GM12878 (cell line): ENCODE data around the gene UFD1. TPM values are rescaled to one million over a fixed set of nuclear protein-coding genes. Genes with fewer than 3 reads are reported as not detected.

Experiments used
- ATAC-seq: fragments of 200-7000 bp; cut with Tn5 transposase; 3 replicates; pipeline ENCODE4 v1.9.1; 2020; ENCODE audit warnings: mild to moderate bottlenecking, moderate library complexity
- BruUV-seq: library from RNA; stranded (reverse); fragments of 400-500 nt; replicated peaks from 2 replicates; lab custom pipeline; 2021; lab: Mats Ljungman, UMichigan
- CTCF ChIA-PET: fragments of 300-600 bp; sonication (Branson Sonifier 250); formaldehyde crosslinking; extraction: SDS; loops from one replicate; lab custom pipeline; 2021; ENCODE audit warnings: inconsistent platforms; lab: Yijun Ruan, JAX
- POLR2A ChIA-PET: fragments of 350-600 bp; formaldehyde crosslinking; extraction: SDS; loops from one replicate; lab custom pipeline; 2021; ENCODE audit warnings: inconsistent platforms; lab: Charles Lee
- RAD21 ChIA-PET: fragments of 300-600 bp; sonication (Branson Sonifier 250); formaldehyde crosslinking; loops from one replicate; lab custom pipeline; 2023; ENCODE audit warnings: antibody characterized with exemption; ENCODE audit not compliant: unreplicated experiment; lab: Charles Lee
- SMC1A ChIA-PET: fragments of 300-600 bp; sonication (Branson Sonifier 250); formaldehyde crosslinking; loops from one replicate; lab custom pipeline; 2023; ENCODE audit not compliant: unreplicated experiment, uncharacterized antibody; lab: Charles Lee
- DNase-seq: peaks from one replicate; pipeline ENCODE4 v3.0.0-alpha.2; 2011; ENCODE audit warnings: low read depth, low spot score
- FAIRE-seq: peaks from 3 replicates; lab custom pipeline; 2011; peaks lifted over from hg19 to GRCh38; lab: Jason Lieb, UNC
- H2AFZ ChIP-seq: 2 replicates; pipeline ENCODE4 v1.6.0; 2011; ENCODE audit warnings: low read depth, low read length, control low read depth; ENCODE audit not compliant: control insufficient read depth
- H3K27ac ChIP-seq: 2 replicates; pipeline ENCODE4 v1.5.1; 2011; ENCODE audit warnings: control low read depth; ENCODE audit not compliant: control insufficient read depth, insufficient read depth
- H3K27me3 ChIP-seq, 2 experiments: replicated peaks in 1 of 2; 2 replicates each; pipeline versions ENCODE4 v1.6.0 to v1.6.1; 2011; ENCODE audit warnings: low read length in 1 of 2; ENCODE audit not compliant: control insufficient read depth in 2 of 2, insufficient read depth in 2 of 2
- H3K36me3 ChIP-seq, 2 experiments: 2 replicates each; pipeline ENCODE4 v1.5.1; 2011; ENCODE audit warnings: low read length in 1 of 2; ENCODE audit not compliant: control insufficient read depth in 2 of 2, insufficient read depth in 2 of 2
- H3K4me1 ChIP-seq: 2 replicates; pipeline ENCODE4 v1.6.1; 2011; ENCODE audit warnings: mild to moderate bottlenecking, low read length, moderate library complexity, mixed read lengths; ENCODE audit not compliant: control insufficient read depth, insufficient read depth
- H3K4me2 ChIP-seq: 2 replicates; pipeline ENCODE4 v1.6.0; 2011; ENCODE audit warnings: control low read depth; ENCODE audit not compliant: control insufficient read depth, insufficient read depth
- H3K4me3 ChIP-seq: fragments of 200-600 bp; sonication (generic); 2 replicates; pipeline ENCODE4 v1.5.1; 2016
- H3K79me2 ChIP-seq: 2 replicates; pipeline ENCODE4 v1.6.0; 2011; ENCODE audit warnings: low read length; ENCODE audit not compliant: control insufficient read depth, insufficient read depth
- H3K9ac ChIP-seq: 2 replicates; pipeline ENCODE4 v1.8.0; 2011; ENCODE audit warnings: low read length, control low read depth, mixed read lengths; ENCODE audit not compliant: control insufficient read depth, insufficient read depth
- H3K9me3 ChIP-seq: replicated peaks from 3 replicates; pipeline ENCODE4 v1.5.1; 2011; ENCODE audit warnings: mild to moderate bottlenecking, low read length; ENCODE audit not compliant: control insufficient read depth, insufficient read depth
- H4K20me1 ChIP-seq: 2 replicates; pipeline ENCODE4 v1.6.0; 2011; ENCODE audit not compliant: control insufficient read depth, insufficient read depth
- ASH2L ChIP-seq: fragments of 300-600, 200-600 bp; sonication (generic); IDR thresholded peaks from 2 replicates; pipeline ENCODE4 v1.6.1; 2017; ENCODE audit warnings: low read depth, mild to moderate bottlenecking, borderline replicate concordance
- GABPA ChIP-seq: IDR thresholded peaks from 2 replicates; pipeline ENCODE4 v1.6.1; 2014; ENCODE audit warnings: antibody characterized with exemption, low read depth, mild to moderate bottlenecking, inconsistent platforms
- PAX5 ChIP-seq: IDR thresholded peaks from 2 replicates; pipeline ENCODE4 v1.6.1; 2011; ENCODE audit warnings: low read depth, low read length, borderline replicate concordance
- SIX5 ChIP-seq: IDR thresholded peaks from 2 replicates; pipeline ENCODE4 v1.6.1; 2011; ENCODE audit warnings: mild to moderate bottlenecking, low read depth, low read length, moderate library complexity; ENCODE audit not compliant: severe bottlenecking
- ZNF384 ChIP-seq: IDR thresholded peaks from 2 replicates; pipeline ENCODE4 v1.6.1; 2012; ENCODE audit warnings: low read depth, mild to moderate bottlenecking, low read length, improper control_type of control experiment, borderline replicate concordance
- WGBS: methylation state at CpG from one replicate; pipeline ENCODE4 v1.1.6; 2016; ENCODE audit warnings: low lambda C conversion rate; ENCODE audit not compliant: insufficient replicate concordance, insufficient coverage; ENCODE audit errors: missing lambda C conversion rate; 5-methylcytosine and 5-hydroxymethylcytosine counted together
- in situ Hi-C: fragments of 300-500 bp; cut with MboI; formaldehyde crosslinking; loops from 9 replicates; pipeline ENCODE4 v1.14.3; 2018; ENCODE audit warnings: mixed read lengths
- intact Hi-C: fragments of 100-400 bp; cut with micrococcal nuclease; formaldehyde crosslinking; loops from one replicate; pipeline ENCODE4 v1.14.2; 2022; ENCODE audit not compliant: unreplicated experiment
- polyA plus RNA-seq, 11 experiments: library from polyadenylated mRNA; depleted of rRNA in 4 of 11; unstranded in 6 of 11; stranded (reverse) in 5 of 11; fragments of >200 nt; fragmentation: Nextera tagmentation in 4 of 11; fragmentation: Illumina TruSeq in 1 of 11; extraction: Ambion mirVana in 4 of 11; extraction: Trizol in 1 of 11; gene quantifications; 1 replicate in 1 of 11; 2 replicates in 10 of 11; pipeline versions ENCODE4 v1.2.1 to v1.2.3, GENCODE V29; 2011 to 2016; ENCODE audit warnings: inconsistent platforms in 2 of 11, missing spikeins in 2 of 11, low read depth in 1 of 11
- total RNA-seq, 4 experiments: library from RNA; depleted of rRNA in 3 of 4; stranded (reverse); fragments of >200 nt in 3 of 4; fragmentation: Illumina TruSeq in 1 of 4; extraction: Trizol in 1 of 4; gene quantifications; 2 replicates each; pipeline versions ENCODE4 v1.2.1 to v1.2.3, GENCODE V29; 2013 to 2021
- TF ChIP-seq, protein P1 (sequence below), 3 experiments: IDR thresholded peaks in 2 of 3; conservative IDR thresholded peaks in 1 of 3; 2 replicates each; pipeline ENCODE4 v1.5.1; 2011; ENCODE audit warnings: low read depth in 3 of 3, low read length in 3 of 3, mild to moderate bottlenecking in 3 of 3, control low read depth in 2 of 3, moderate library complexity in 2 of 3, inconsistent platforms in 1 of 3, mixed read lengths in 1 of 3; ENCODE audit not compliant: control insufficient read depth in 2 of 3, insufficient read depth in 1 of 3; ENCODE audit errors: extremely low read depth in 1 of 3
- TF ChIP-seq, protein P2 (sequence below): IDR thresholded peaks from 2 replicates; pipeline ENCODE4 v1.6.1; 2011; ENCODE audit warnings: low read depth, mild to moderate bottlenecking, low read length, moderate library complexity, borderline replicate concordance; ENCODE audit errors: extremely low read depth

Gene UFD1
- total and polyA plus RNA-seq, 10 of the 15 experiments (the other 5 are each of a cell fraction or from before 2014, with no cell fraction given), result 67.2 to 143 (median 117) TPM

- no peak for TF ChIP-seq SIX5
- TF ChIP-seq, protein P1, sequence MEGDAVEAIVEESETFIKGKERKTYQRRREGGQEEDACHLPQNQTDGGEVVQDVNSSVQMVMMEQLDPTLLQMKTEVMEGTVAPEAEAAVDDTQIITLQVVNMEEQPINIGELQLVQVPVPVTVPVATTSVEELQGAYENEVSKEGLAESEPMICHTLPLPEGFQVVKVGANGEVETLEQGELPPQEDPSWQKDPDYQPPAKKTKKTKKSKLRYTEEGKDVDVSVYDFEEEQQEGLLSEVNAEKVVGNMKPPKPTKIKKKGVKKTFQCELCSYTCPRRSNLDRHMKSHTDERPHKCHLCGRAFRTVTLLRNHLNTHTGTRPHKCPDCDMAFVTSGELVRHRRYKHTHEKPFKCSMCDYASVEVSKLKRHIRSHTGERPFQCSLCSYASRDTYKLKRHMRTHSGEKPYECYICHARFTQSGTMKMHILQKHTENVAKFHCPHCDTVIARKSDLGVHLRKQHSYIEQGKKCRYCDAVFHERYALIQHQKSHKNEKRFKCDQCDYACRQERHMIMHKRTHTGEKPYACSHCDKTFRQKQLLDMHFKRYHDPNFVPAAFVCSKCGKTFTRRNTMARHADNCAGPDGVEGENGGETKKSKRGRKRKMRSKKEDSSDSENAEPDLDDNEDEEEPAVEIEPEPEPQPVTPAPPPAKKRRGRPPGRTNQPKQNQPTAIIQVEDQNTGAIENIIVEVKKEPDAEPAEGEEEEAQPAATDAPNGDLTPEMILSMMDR (IDR thresholded peaks at IDR 0.05 in 2 of 3, conservative IDR thresholded peaks at IDR 0.05 in 1 of 3; ENCODE audit: control insufficient read depth in 2 of 3, extremely low read depth in 1 of 3, insufficient read depth in 1 of 3, low read depth in 3 of 3, low read length in 3 of 3), result no peak
Observed at GRCh38 chr22:19466126-19466716, 12.8 kb downstream of the UFD1 start (continued).

GRCh38 chr22:19464975-19465374, 14.0 kb downstream of the UFD1 start:
- H3K4me3 ChIP-seq, result no peak overlapping the region
- no peak overlapping the region for H2AFZ ChIP-seq
- no peak for DNase-seq
- H3K4me1 ChIP-seq, result no peaks in the 10 kb centered on the region
- 97% methylated on average over 4 of the region's 4 CpGs for WGBS
- no peak overlapping the region for H3K4me2 ChIP-seq
- no peak for TF ChIP-seq GABPA
- TF ChIP-seq ASH2L, result no peak
- TF ChIP-seq, protein P2, sequence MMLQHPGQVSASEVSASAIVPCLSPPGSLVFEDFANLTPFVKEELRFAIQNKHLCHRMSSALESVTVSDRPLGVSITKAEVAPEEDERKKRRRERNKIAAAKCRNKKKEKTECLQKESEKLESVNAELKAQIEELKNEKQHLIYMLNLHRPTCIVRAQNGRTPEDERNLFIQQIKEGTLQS, result no peak
- no peak for TF ChIP-seq PAX5
- no peak for TF ChIP-seq ZNF384
- no peak overlapping the region for H3K9ac ChIP-seq
- ChIA-PET CTCF (interaction anchor here (0.5 to 1.4 kb wide), 2 partner anchors 9 to 259 kb away, joined by 4 to 8 read pairs; no protein-coding TSS in a partner anchor), SMC1A (interaction anchor here (1.0 to 1.2 kb wide), 3 partner anchors 9 to 19 kb away, joined by 3 read pairs; no protein-coding TSS in a partner anchor), POLR2A (interaction anchor here (0.8 kb wide), 1 partner anchor 15 kb away, joined by 3 read pairs; no protein-coding TSS in a partner anchor), RAD21 (no interaction called here)
- H4K20me1 ChIP-seq, result peaks cover 2% of the 10 kb centered on the region; the same call in 1 of the 2 replicates
- BruUV-seq, result no TSS peak
- H3K27ac ChIP-seq, result no peak overlapping the region
- H3K79me2 ChIP-seq, result no peaks in the 10 kb centered on the region
- no peak for ATAC-seq
- no peak for FAIRE-seq
- H3K27me3 ChIP-seq, result no peaks in the 10 kb centered on the region
- intact Hi-C loops (no loop called here), in situ Hi-C loops (no loop called here)
- no peaks in the 10 kb centered on the region for H3K9me3 ChIP-seq
- H3K36me3 ChIP-seq, result peaks cover 29 to 40% of the 10 kb centered on the region in 2 experiments
